AG09309 (cell line): ENCODE data around the gene MRPS25.

Experiments used
- DNase-seq: peaks from one replicate; pipeline ENCODE4 v3.0.0-alpha.2; 2010; ENCODE audit warnings: low read depth
- H3K4me3 ChIP-seq: 2 replicates; pipeline ENCODE4 v1.5.1; 2011; ENCODE audit warnings: mild to moderate bottlenecking, low read depth, low read length, moderate library complexity; ENCODE audit not compliant: control insufficient read depth
- CTCF ChIP-seq: IDR thresholded peaks from 2 replicates; pipeline ENCODE4 v1.5.1; 2011; ENCODE audit warnings: mild to moderate bottlenecking, low read depth, low read length, inconsistent platforms; ENCODE audit not compliant: insufficient read depth, control insufficient read depth; ENCODE audit errors: missing control alignments

MRPS25 gene

GRCh38 chr3:15064835-15065549, at the start of gene MRPS25:
TSS of gene MRPS25 (minus strand) at chr3:15065315. CDS start at chr3:15065194, 121 bp downstream.
- H3K4me3 ChIP-seq = peak within 1 kb of the TSS; percentile 87
- TF ChIP-seq CTCF = no peak
- DNase-seq = peak; percentile 62

DNA sequence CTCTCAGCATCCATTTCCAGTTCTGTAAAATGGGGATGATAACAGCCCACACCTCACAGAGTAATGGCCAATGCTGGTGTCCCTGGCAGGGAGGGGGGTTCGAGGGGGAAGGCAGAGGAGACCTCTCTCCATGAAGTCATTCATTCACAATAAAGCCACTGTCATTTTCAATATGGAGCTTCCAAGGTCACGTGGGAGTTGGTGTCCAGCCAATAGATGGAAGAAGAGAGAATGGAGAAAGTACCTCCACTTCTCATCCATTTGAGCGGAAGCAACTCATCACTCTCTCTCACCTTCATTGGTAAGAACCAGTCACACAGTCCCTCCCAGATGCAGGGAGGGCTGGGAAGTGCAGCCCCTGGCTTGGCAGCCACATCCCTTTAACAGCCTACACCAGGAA, 48.8 kb upstream of the MRPS25 start:
- DNase-seq = no peak
- no peak for TF ChIP-seq CTCF
- H3K4me3 ChIP-seq = no peak overlapping the region

DNA sequence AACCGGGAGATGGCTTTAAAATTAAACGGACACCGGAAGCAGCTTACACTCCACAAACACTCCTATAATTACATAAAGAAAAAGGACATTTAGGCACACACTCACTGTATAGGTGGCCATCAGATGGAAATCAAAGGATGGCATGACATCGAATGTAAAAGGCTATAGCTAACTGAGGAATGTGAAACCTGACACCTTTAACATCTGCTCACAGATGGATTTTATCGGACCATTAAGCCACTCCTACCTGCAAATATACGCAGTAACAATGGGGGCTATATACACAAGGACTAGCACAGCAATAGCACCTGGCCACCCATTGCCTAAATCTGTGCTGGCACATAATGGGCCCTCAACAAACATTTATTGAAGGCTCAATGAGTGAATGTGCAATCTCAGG, 48.4 kb upstream of the MRPS25 start:
- H3K4me3 ChIP-seq = no peak overlapping the region
- DNase-seq = no peak
- no peak for TF ChIP-seq CTCF

- H3K4me3 ChIP-seq = no peak overlapping the region
- no peak for DNase-seq
- TF ChIP-seq CTCF = no peak
Observed at GRCh38 chr3:15112011-15112410, 46.9 kb upstream of the MRPS25 start.

DNA sequence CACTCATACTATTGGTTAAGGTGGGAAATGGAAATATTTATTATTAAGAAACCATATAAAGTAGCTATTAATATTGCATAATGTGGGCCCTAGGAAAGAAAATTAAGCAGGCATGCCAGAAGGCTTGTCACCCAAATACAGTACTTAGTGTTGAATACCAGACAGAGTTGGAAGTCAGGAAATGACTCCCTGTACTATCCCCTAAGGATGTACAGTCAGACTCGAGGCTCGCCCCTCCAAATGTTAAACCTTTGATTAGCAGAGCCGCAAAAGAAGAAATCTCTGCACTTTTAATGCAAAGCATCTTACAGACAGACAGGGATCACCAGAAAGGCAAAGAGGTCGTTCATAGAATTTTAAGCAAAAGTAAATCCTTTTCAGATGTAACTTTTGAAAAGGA, 45.1 kb upstream of the MRPS25 start:
- no peak for TF ChIP-seq CTCF
- DNase-seq = no peak
- no peak overlapping the region for H3K4me3 ChIP-seq

DNA sequence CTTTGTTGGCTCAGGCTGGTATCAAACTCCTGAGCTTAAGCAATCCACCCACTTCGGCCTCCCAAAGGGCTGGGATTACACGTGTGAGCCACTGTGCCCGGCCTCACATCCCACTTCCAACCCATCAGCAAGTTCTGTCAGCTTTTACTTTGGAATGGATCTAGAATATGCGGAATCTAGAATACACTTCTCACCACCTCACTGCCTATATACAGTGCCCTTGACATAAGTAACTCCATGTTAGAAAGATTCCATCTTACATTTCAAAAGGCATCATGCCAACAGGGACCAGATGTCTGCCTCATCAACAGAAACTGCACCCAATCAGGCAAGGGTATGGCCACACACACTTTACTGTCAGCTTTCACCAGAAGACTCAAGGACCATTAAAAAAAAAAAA, 43.8 kb upstream of the MRPS25 start:
- H3K4me3 ChIP-seq = no peak overlapping the region
- no peak for TF ChIP-seq CTCF

More for the DNA sequence above, 43.8 kb upstream of the MRPS25 start:
- DNase-seq = no peak
